GM12878 (cell line): ENCODE measurements around the gene SLC43A3. TPM values are rescaled to one million over a fixed set of nuclear protein-coding genes. Genes with fewer than 3 reads are reported as not detected.

Experiments used
- ATAC-seq: fragments of 200-7000 bp; cut with Tn5 transposase; 3 replicates; pipeline ENCODE4 v1.9.1; 2020; ENCODE audit warnings: mild to moderate bottlenecking, moderate library complexity
- BruUV-seq: library from RNA; stranded (reverse); fragments of 400-500 nt; replicated peaks from 2 replicates; lab custom pipeline; 2021; lab: Mats Ljungman, UMichigan
- CTCF ChIA-PET: fragments of 300-600 bp; sonication (Branson Sonifier 250); formaldehyde crosslinking; extraction: SDS; loops from one replicate; lab custom pipeline; 2021; ENCODE audit warnings: inconsistent platforms; lab: Yijun Ruan, JAX
- POLR2A ChIA-PET: fragments of 350-600 bp; formaldehyde crosslinking; extraction: SDS; loops from one replicate; lab custom pipeline; 2021; ENCODE audit warnings: inconsistent platforms; lab: Charles Lee
- RAD21 ChIA-PET: fragments of 300-600 bp; sonication (Branson Sonifier 250); formaldehyde crosslinking; loops from one replicate; lab custom pipeline; 2023; ENCODE audit warnings: antibody characterized with exemption; ENCODE audit not compliant: unreplicated experiment; lab: Charles Lee
- SMC1A ChIA-PET: fragments of 300-600 bp; sonication (Branson Sonifier 250); formaldehyde crosslinking; loops from one replicate; lab custom pipeline; 2023; ENCODE audit not compliant: unreplicated experiment, uncharacterized antibody; lab: Charles Lee
- DNase-seq: peaks from one replicate; pipeline ENCODE4 v3.0.0-alpha.2; 2011; ENCODE audit warnings: low read depth, low spot score
- FAIRE-seq: peaks from 3 replicates; lab custom pipeline; 2011; peaks lifted over from hg19 to GRCh38; lab: Jason Lieb, UNC
- H2AFZ ChIP-seq: 2 replicates; pipeline ENCODE4 v1.6.0; 2011; ENCODE audit warnings: low read depth, low read length, control low read depth; ENCODE audit not compliant: control insufficient read depth
- H3K27ac ChIP-seq: 2 replicates; pipeline ENCODE4 v1.5.1; 2011; ENCODE audit warnings: control low read depth; ENCODE audit not compliant: control insufficient read depth, insufficient read depth
- H3K27me3 ChIP-seq, 2 experiments: replicated peaks in 1 of 2; 2 replicates each; pipeline versions ENCODE4 v1.6.0 to v1.6.1; 2011; ENCODE audit warnings: low read length in 1 of 2; ENCODE audit not compliant: control insufficient read depth in 2 of 2, insufficient read depth in 2 of 2
- H3K36me3 ChIP-seq, 2 experiments: 2 replicates each; pipeline ENCODE4 v1.5.1; 2011; ENCODE audit warnings: low read length in 1 of 2; ENCODE audit not compliant: control insufficient read depth in 2 of 2, insufficient read depth in 2 of 2
- H3K4me1 ChIP-seq: 2 replicates; pipeline ENCODE4 v1.6.1; 2011; ENCODE audit warnings: mild to moderate bottlenecking, low read length, moderate library complexity, mixed read lengths; ENCODE audit not compliant: control insufficient read depth, insufficient read depth
- H3K4me2 ChIP-seq: 2 replicates; pipeline ENCODE4 v1.6.0; 2011; ENCODE audit warnings: control low read depth; ENCODE audit not compliant: control insufficient read depth, insufficient read depth
- H3K4me3 ChIP-seq: fragments of 200-600 bp; sonication (generic); 2 replicates; pipeline ENCODE4 v1.5.1; 2016
- H3K79me2 ChIP-seq: 2 replicates; pipeline ENCODE4 v1.6.0; 2011; ENCODE audit warnings: low read length; ENCODE audit not compliant: control insufficient read depth, insufficient read depth
- H3K9ac ChIP-seq: 2 replicates; pipeline ENCODE4 v1.8.0; 2011; ENCODE audit warnings: low read length, control low read depth, mixed read lengths; ENCODE audit not compliant: control insufficient read depth, insufficient read depth
- H3K9me3 ChIP-seq: replicated peaks from 3 replicates; pipeline ENCODE4 v1.5.1; 2011; ENCODE audit warnings: mild to moderate bottlenecking, low read length; ENCODE audit not compliant: control insufficient read depth, insufficient read depth
- H4K20me1 ChIP-seq: 2 replicates; pipeline ENCODE4 v1.6.0; 2011; ENCODE audit not compliant: control insufficient read depth, insufficient read depth
- ASH2L ChIP-seq: fragments of 300-600, 200-600 bp; sonication (generic); IDR thresholded peaks from 2 replicates; pipeline ENCODE4 v1.6.1; 2017; ENCODE audit warnings: low read depth, mild to moderate bottlenecking, borderline replicate concordance
- ATF7 ChIP-seq: fragments of 450-650 bp; IDR thresholded peaks from 2 replicates; pipeline ENCODE4 v1.6.1; 2016; ENCODE audit warnings: low read depth, mild to moderate bottlenecking
- CEBPB ChIP-seq, 2 experiments: fragments of 150-350 bp in 1 of 2; IDR thresholded peaks; 2 replicates each; pipeline ENCODE4 v1.6.1; 2012 to 2014; ENCODE audit warnings: low read depth in 2 of 2, low read length in 2 of 2, borderline replicate concordance in 1 of 2, inconsistent platforms in 1 of 2
- CREM ChIP-seq: IDR thresholded peaks from 2 replicates; pipeline ENCODE4 v1.6.1; 2014; ENCODE audit warnings: antibody characterized with exemption, low read depth
- ETV6 ChIP-seq, 2 experiments: fragments of 450-650 bp in 1 of 2; IDR thresholded peaks in 1 of 2; conservative IDR thresholded peaks in 1 of 2; 2 replicates each; pipeline ENCODE4 v1.6.1; 2014; ENCODE audit warnings: antibody characterized with exemption in 1 of 2, borderline replicate concordance in 1 of 2, low read depth in 1 of 2, mild to moderate bottlenecking in 1 of 2, moderate library complexity in 1 of 2
- FOS ChIP-seq: IDR thresholded peaks from 3 replicates; pipeline ENCODE4 v1.6.1; 2011; ENCODE audit warnings: borderline replicate concordance; ENCODE audit not compliant: insufficient read length; ENCODE audit errors: extremely low read depth
- FOXK2 ChIP-seq: fragments of 450-650 bp; IDR thresholded peaks from 2 replicates; pipeline ENCODE4 v1.6.1; 2017; ENCODE audit warnings: mild to moderate bottlenecking, moderate library complexity
- IKZF1 ChIP-seq: fragments of 450-650 bp; conservative IDR thresholded peaks from 2 replicates; pipeline ENCODE4 v1.6.1; 2017; ENCODE audit warnings: antibody characterized with exemption, mild to moderate bottlenecking
- IKZF2 ChIP-seq, 2 experiments: fragments of 450-650 bp; IDR thresholded peaks; 2 replicates each; pipeline ENCODE4 v1.6.1; 2017; ENCODE audit warnings: mild to moderate bottlenecking in 2 of 2, moderate library complexity in 2 of 2
- JUND ChIP-seq: IDR thresholded peaks from 2 replicates; pipeline ENCODE4 v1.6.1; 2012; ENCODE audit warnings: low read depth, mild to moderate bottlenecking, low read length, improper control_type of control experiment, moderate library complexity
- MYB ChIP-seq: fragments of 150-350 bp; IDR thresholded peaks from 2 replicates; pipeline ENCODE4 v1.6.1; 2014; ENCODE audit warnings: mild to moderate bottlenecking, low read depth, low read length, borderline replicate concordance
- POLR2A ChIP-seq: IDR thresholded peaks from 2 replicates; pipeline ENCODE4 v1.6.1; 2011; ENCODE audit warnings: low read depth, mild to moderate bottlenecking, low read length
- SP1 ChIP-seq: IDR thresholded peaks from one replicate; pipeline ENCODE4 v1.6.1; 2011; ENCODE audit warnings: low read depth, low read length
- SREBF2 ChIP-seq: IDR thresholded peaks from 2 replicates; pipeline ENCODE4 v1.6.1; 2012; ENCODE audit warnings: mild to moderate bottlenecking, low read length
- ZNF622 ChIP-seq: fragments of 450-650 bp; IDR thresholded peaks from 2 replicates; pipeline ENCODE4 v1.6.1; 2017; ENCODE audit warnings: mild to moderate bottlenecking, inconsistent platforms
- ZSCAN29 ChIP-seq: fragments of 450-650 bp; IDR thresholded peaks from 2 replicates; pipeline ENCODE4 v1.6.1; 2017; ENCODE audit warnings: mild to moderate bottlenecking, moderate library complexity
- whole genome bisulfite sequencing: methylation state at CpG from one replicate; pipeline ENCODE4 v1.1.6; 2016; ENCODE audit warnings: low lambda C conversion rate; ENCODE audit not compliant: insufficient replicate concordance, insufficient coverage; ENCODE audit errors: missing lambda C conversion rate; 5-methylcytosine and 5-hydroxymethylcytosine counted together
- in situ Hi-C: fragments of 300-500 bp; cut with MboI; formaldehyde crosslinking; loops from 9 replicates; pipeline ENCODE4 v1.14.3; 2018; ENCODE audit warnings: mixed read lengths
- intact Hi-C: fragments of 100-400 bp; cut with micrococcal nuclease; formaldehyde crosslinking; loops from one replicate; pipeline ENCODE4 v1.14.2; 2022; ENCODE audit not compliant: unreplicated experiment
- polyA plus RNA-seq, 11 experiments: library from polyadenylated mRNA; depleted of rRNA in 4 of 11; unstranded in 6 of 11; stranded (reverse) in 5 of 11; fragments of >200 nt; fragmentation: Nextera tagmentation in 4 of 11; fragmentation: Illumina TruSeq in 1 of 11; extraction: Ambion mirVana in 4 of 11; extraction: Trizol in 1 of 11; gene quantifications; 1 replicate in 1 of 11; 2 replicates in 10 of 11; pipeline versions ENCODE4 v1.2.1 to v1.2.3, GENCODE V29; 2011 to 2016; ENCODE audit warnings: inconsistent platforms in 2 of 11, missing spikeins in 2 of 11, low read depth in 1 of 11
- total RNA-seq, 4 experiments: library from RNA; depleted of rRNA in 3 of 4; stranded (reverse); fragments of >200 nt in 3 of 4; fragmentation: Illumina TruSeq in 1 of 4; extraction: Trizol in 1 of 4; gene quantifications; 2 replicates each; pipeline versions ENCODE4 v1.2.1 to v1.2.3, GENCODE V29; 2013 to 2021
- TF ChIP-seq, protein P1 (sequence below): IDR thresholded peaks from 2 replicates; pipeline ENCODE4 v1.6.1; 2012; ENCODE audit warnings: low read depth, low read length, improper control_type of control experiment
- TF ChIP-seq, protein P2 (sequence below): fragments of 450-650 bp; IDR thresholded peaks from 2 replicates; pipeline ENCODE4 v1.6.1; 2017; ENCODE audit warnings: low read depth, mild to moderate bottlenecking, moderate library complexity
- TF ChIP-seq, protein P3 (sequence below): IDR thresholded peaks from 2 replicates; pipeline ENCODE4 v1.6.1; 2011; ENCODE audit warnings: low read depth, mild to moderate bottlenecking, low read length, moderate library complexity, borderline replicate concordance; ENCODE audit errors: extremely low read depth

The SLC43A3 gene
- total and polyA plus RNA-seq, 10 of the 15 experiments (the other 5 are each of a cell fraction or from before 2014, with no cell fraction given), result 37.5 to 237 (median 132) TPM

GRCh38 chr11:57361926-57362325 is 65.0 kb downstream of the SLC43A3 start:
- ChIA-PET CTCF (interaction anchor here (0.7 to 1.4 kb wide), 3 partner anchors 10 to 165 kb away, joined by 3 to 4 read pairs (median 3); no protein-coding TSS in a partner anchor), SMC1A (interaction anchor here (0.6 to 1.5 kb wide), 3 partner anchors 9 to 122 kb away, joined by 3 to 4 read pairs (median 4); no protein-coding TSS in a partner anchor), POLR2A (no interaction called here), RAD21 (no interaction called here)
- 17% methylated on average over 3 of the region's 3 CpGs for WGBS
- Histone ChIP-seq H3K27me3 (peaks cover 0 to 3% of the 10 kb centered on the region in 2 experiments; a peak in 2 of 4 replicates), H3K4me2 (no peak overlapping the region), H3K79me2 (no peaks in the 10 kb centered on the region), H3K36me3 (no peaks in the 10 kb centered on the region), H3K4me1 (no peaks in the 10 kb centered on the region), H3K9ac (no peak overlapping the region), H4K20me1 (no peaks in the 10 kb centered on the region), H3K4me3 (no peak overlapping the region), H3K27ac (no peak overlapping the region), H3K9me3 (no peaks in the 10 kb centered on the region), H2AFZ (no peak overlapping the region)
- FAIRE-seq (no peak), DNase-seq (no peak), ATAC-seq (no peak)
- no peak for TF ChIP-seq MYB
- no peak for TF ChIP-seq FOS
- TF ChIP-seq ATF7, result no peak
- no peak for TF ChIP-seq FOXK2
- no peak for TF ChIP-seq ZSCAN29
- no peak for TF ChIP-seq JUND
- no peak for TF ChIP-seq CEBPB (IDR thresholded peaks at IDR 0.05; ENCODE audit: borderline replicate concordance in 1 of 2, low read depth in 2 of 2, low read length in 2 of 2)
- TF ChIP-seq POLR2A, result no peak
- TF ChIP-seq SREBF2, result no peak
- TF ChIP-seq, protein P1, sequence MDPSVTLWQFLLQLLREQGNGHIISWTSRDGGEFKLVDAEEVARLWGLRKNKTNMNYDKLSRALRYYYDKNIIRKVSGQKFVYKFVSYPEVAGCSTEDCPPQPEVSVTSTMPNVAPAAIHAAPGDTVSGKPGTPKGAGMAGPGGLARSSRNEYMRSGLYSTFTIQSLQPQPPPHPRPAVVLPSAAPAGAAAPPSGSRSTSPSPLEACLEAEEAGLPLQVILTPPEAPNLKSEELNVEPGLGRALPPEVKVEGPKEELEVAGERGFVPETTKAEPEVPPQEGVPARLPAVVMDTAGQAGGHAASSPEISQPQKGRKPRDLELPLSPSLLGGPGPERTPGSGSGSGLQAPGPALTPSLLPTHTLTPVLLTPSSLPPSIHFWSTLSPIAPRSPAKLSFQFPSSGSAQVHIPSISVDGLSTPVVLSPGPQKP, result no peak
- no peak for TF ChIP-seq ASH2L
- TF ChIP-seq, protein P2, sequence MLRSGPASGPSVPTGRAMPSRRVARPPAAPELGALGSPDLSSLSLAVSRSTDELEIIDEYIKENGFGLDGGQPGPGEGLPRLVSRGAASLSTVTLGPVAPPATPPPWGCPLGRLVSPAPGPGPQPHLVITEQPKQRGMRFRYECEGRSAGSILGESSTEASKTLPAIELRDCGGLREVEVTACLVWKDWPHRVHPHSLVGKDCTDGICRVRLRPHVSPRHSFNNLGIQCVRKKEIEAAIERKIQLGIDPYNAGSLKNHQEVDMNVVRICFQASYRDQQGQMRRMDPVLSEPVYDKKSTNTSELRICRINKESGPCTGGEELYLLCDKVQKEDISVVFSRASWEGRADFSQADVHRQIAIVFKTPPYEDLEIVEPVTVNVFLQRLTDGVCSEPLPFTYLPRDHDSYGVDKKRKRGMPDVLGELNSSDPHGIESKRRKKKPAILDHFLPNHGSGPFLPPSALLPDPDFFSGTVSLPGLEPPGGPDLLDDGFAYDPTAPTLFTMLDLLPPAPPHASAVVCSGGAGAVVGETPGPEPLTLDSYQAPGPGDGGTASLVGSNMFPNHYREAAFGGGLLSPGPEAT, result no peak
- no peak for TF ChIP-seq SP1
- TF ChIP-seq IKZF1, result no peak
- no peak for TF ChIP-seq ETV6 (conservative IDR thresholded peaks at IDR 0.05 in 1 of 2, IDR thresholded peaks at IDR 0.05 in 1 of 2; ENCODE audit: borderline replicate concordance in 1 of 2, low read depth in 1 of 2)
- no peak for TF ChIP-seq IKZF2 (IDR thresholded peaks at IDR 0.05)
- TF ChIP-seq ZNF622, result no peak
- TF ChIP-seq CREM, result no peak
- TF ChIP-seq, protein P3, sequence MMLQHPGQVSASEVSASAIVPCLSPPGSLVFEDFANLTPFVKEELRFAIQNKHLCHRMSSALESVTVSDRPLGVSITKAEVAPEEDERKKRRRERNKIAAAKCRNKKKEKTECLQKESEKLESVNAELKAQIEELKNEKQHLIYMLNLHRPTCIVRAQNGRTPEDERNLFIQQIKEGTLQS, result no peak
- in situ Hi-C loops (no loop called here), intact Hi-C loops (no loop called here)
- BruUV-seq, result no TSS peak
